Measurements from ENCODE around the gene NUP98.
"Not testable (repeated sequence)": the region's sequence is repeated elsewhere in the genome, so short reads cannot be mapped to it uniquely, and the experiment has no call there.

The NUP98 gene

GRCh38 chr11:3795131-3796001 is 2.0 kb downstream of the NUP98 start:
- no peak for DNase-seq (ENCODE audit: low read depth, low spot score)
- H3K4me3 ChIP-seq (ENCODE audit: low read depth, low read length) = peak overlapping the region; percentile 97; the same call in 1 of the 2 replicates
- no peak for TF ChIP-seq CTCF (IDR thresholded peaks at IDR 0.05; ENCODE audit: insufficient read depth, low read length, missing control alignments)
- ChIA-PET POLR2A (no interaction called here), CTCF (interaction anchor here (0.8 to 6.6 kb wide), 6 partner anchors 9 to 54 kb away, joined by 3 to 39 read pairs (median 4); partner anchors contain the start of gene PGAP2)

DNA sequence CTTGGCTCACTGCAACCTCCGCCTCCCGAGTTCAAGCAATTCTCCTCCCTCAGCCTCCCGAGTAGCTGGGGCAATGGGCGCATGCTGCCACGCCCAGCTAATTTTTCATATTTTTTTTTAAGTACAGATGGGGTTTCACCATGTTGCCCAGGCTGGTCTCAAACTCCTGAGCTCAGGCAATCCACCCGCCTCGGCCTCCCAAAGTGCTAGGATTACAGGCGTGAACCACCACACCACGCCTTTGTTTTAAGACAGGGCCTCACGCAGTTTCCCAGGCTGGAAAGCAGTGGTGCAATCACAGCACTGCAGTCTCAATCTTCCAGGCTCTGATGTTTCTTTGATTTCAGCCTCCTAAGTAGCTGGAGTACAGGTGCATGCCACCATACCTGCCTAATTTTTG is 3.0 kb downstream of the NUP98 start:
- DNase-seq (ENCODE audit: low read depth, low spot score); H3K4me3 ChIP-seq (ENCODE audit: low read depth, low read length): not testable (repeated sequence)
- CTCF ChIA-PET = interaction anchor here (6.6 kb wide), 1 partner anchor 14 kb away, joined by 39 read pairs; the partner anchor contains the start of gene PGAP2
- POLR2A ChIA-PET = interaction anchor here (0.6 kb wide), 1 partner anchor 279 kb away, joined by 3 read pairs; no protein-coding TSS in a partner anchor

GRCh38 chr11:3786781-3787428 is 10.4 kb downstream of the NUP98 start:
- no peak for TF ChIP-seq CTCF (IDR thresholded peaks at IDR 0.05; ENCODE audit: insufficient read depth, low read length, missing control alignments)
- no peak for DNase-seq (ENCODE audit: low read depth, low spot score)
- no peak overlapping the region for H3K4me3 ChIP-seq (ENCODE audit: low read depth, low read length)
- ChIA-PET CTCF (interaction anchor here (1.6 to 4.6 kb wide), 2 partner anchors 21 to 286 kb away, joined by 6 to 15 read pairs; partner anchors contain the start of gene PGAP2), POLR2A (no interaction called here)

DNA sequence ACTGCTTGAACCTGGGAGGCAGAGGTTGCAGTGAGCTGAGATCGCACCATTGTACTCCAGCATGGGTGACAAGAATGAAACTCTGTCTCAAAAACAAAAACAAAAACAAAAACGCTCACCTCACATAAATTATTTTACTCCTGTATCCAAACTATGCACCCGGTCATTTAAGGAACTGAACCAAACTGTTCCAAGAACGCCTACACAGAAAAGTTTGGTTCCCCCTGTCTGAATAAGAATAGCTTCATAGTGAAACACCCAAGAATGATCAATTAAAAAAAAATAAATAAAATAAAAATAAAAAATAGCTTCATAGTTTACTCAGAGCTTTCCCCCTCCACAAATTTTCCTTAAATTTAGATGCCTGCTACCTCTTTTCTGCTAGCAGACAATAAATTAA is 13.7 kb downstream of the NUP98 start:
- no peak for TF ChIP-seq CTCF (IDR thresholded peaks at IDR 0.05; ENCODE audit: insufficient read depth, low read length, missing control alignments)
- CTCF ChIA-PET = interaction anchor here (3.7 to 4.6 kb wide), 2 partner anchors 24 to 290 kb away, joined by 15 to 16 read pairs; partner anchors contain the start of gene PGAP2
- DNase-seq (ENCODE audit: low read depth, low spot score) = no peak

DNA sequence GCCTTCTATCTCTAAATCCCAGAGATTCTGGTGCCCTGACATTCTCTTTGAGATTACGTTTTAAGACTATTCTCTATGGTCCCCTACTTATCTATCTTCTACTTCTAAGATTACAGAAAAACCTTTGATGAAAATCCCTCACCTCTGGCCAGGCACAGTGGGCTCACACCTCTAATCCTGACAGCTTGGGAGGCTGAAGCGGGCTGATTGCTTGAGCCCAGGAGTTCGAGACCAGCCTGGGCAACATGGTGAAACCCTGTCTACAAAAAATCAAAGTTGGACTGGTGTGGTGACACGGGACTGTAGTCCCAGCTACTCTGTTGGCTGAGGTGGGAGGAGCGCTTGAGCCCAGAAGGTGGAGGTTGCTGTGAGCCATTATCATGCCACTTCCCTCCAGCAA is 14.4 kb downstream of the NUP98 start:
- DNase-seq (ENCODE audit: low read depth, low spot score) = no peak
- ChIA-PET CTCF (interaction anchor here (3.7 to 4.6 kb wide), 2 partner anchors 24 to 291 kb away, joined by 15 to 16 read pairs; partner anchors contain the start of gene PGAP2), POLR2A (no interaction called here)
- no peak for TF ChIP-seq CTCF (IDR thresholded peaks at IDR 0.05; ENCODE audit: insufficient read depth, low read length, missing control alignments)
- no peak overlapping the region for H3K4me3 ChIP-seq (ENCODE audit: low read depth, low read length)

More for the DNA sequence above, 13.7 kb downstream of the NUP98 start:
- POLR2A ChIA-PET = no interaction called here
- H3K4me3 ChIP-seq (ENCODE audit: low read depth, low read length) = no peak overlapping the region

- CTCF ChIA-PET = interaction anchor here (0.9 to 3.7 kb wide), 5 partner anchors 8 to 292 kb away, joined by 3 to 16 read pairs (median 4); no protein-coding TSS in a partner anchor
- no peak for TF ChIP-seq CTCF (IDR thresholded peaks at IDR 0.05; ENCODE audit: insufficient read depth, low read length, missing control alignments)
- POLR2A ChIA-PET = no interaction called here
- no peak for DNase-seq (ENCODE audit: low read depth, low spot score)
- no peak overlapping the region for H3K4me3 ChIP-seq (ENCODE audit: low read depth, low read length)
Observed at GRCh38 chr11:3781423-3781822, 15.9 kb downstream of the NUP98 start.
